HepG2 (cell line): Measurements from ENCODE around the gene RPL18. TPM values are rescaled to one million over a fixed set of nuclear protein-coding genes. Genes with fewer than 3 reads are reported as not detected.
A peak's percentile ranks its signal among the peaks of the same experiment; 100 is the strongest.

Experiments
- ATAC-seq: fragments of 200-7000 bp; cut with Tn5 transposase; 3 replicates; pipeline ENCODE4 v1.9.1; 2020; ENCODE audit warnings: mild to moderate bottlenecking, moderate library complexity
- BruUV-seq: library from RNA; stranded (reverse); fragments of 400-500 nt; replicated peaks from 2 replicates; lab custom pipeline; 2021; lab: Mats Ljungman, UMichigan
- CTCF ChIA-PET: fragments of 300-600 bp; formaldehyde crosslinking; extraction: SDS; loops from one replicate; lab custom pipeline; 2021; ENCODE audit warnings: low total read pairs, inconsistent platforms, low intra/inter-chr PET ratio; lab: Yijun Ruan, JAX
- POLR2A ChIA-PET: fragments of 350-600 bp; sonication (Branson Sonifier 250); formaldehyde crosslinking; loops from one replicate; lab custom pipeline; 2020; ENCODE audit warnings: antibody characterized with exemption, inconsistent platforms; lab: Yijun Ruan, JAX
- DNase-seq: peaks from one replicate; pipeline ENCODE4 v3.0.0-alpha.2; 2015; ENCODE audit warnings: low spot score
- FAIRE-seq: peaks from 3 replicates; lab custom pipeline; 2011; peaks lifted over from hg19 to GRCh38; lab: Jason Lieb, UNC
- H2AFZ ChIP-seq: one replicate; pipeline ENCODE4 v1.6.1; 2011; ENCODE audit warnings: low read length, inconsistent platforms
- H3K27ac ChIP-seq: fragments of 300-600 bp; 3 replicates; pipeline ENCODE4 v1.8.0; 2011; ENCODE audit warnings: mixed run types, mild to moderate bottlenecking, mixed read lengths, low read length, inconsistent platforms; ENCODE audit not compliant: insufficient read depth; ENCODE audit errors: extremely low read length
- H3K27me3 ChIP-seq, 2 experiments: fragments of 200-600 bp in 1 of 2; 2 replicates in 1 of 2; 3 replicates in 1 of 2; pipeline versions ENCODE4 v1.6.0 to v1.8.0; 2011; ENCODE audit warnings: low read length in 2 of 2, mild to moderate bottlenecking in 2 of 2, moderate library complexity in 2 of 2, inconsistent platforms in 1 of 2; ENCODE audit not compliant: insufficient read depth in 2 of 2, control insufficient read depth in 1 of 2
- H3K36me3 ChIP-seq, 2 experiments: fragments of 200-600 bp in 1 of 2; replicated peaks in 1 of 2; 2 replicates in 1 of 2; 3 replicates in 1 of 2; pipeline versions ENCODE4 v1.5.1 to v1.8.0; 2011; ENCODE audit warnings: low read length in 2 of 2, inconsistent platforms in 1 of 2; ENCODE audit not compliant: insufficient read depth in 2 of 2, control insufficient read depth in 1 of 2
- H3K4me1 ChIP-seq: 2 replicates; pipeline ENCODE4 v1.5.1; 2012; ENCODE audit warnings: low read length, inconsistent platforms; ENCODE audit not compliant: insufficient read depth
- H3K4me2 ChIP-seq: 2 replicates; pipeline ENCODE4 v1.6.0; 2011; ENCODE audit warnings: low read depth, low read length, inconsistent platforms
- H3K4me3 ChIP-seq, 3 experiments: fragments of 200-600 bp in 1 of 3; sonication (generic), shearing (Covaris generic) in 1 of 3; replicated peaks in 1 of 3; 2 replicates each; pipeline ENCODE4 v1.5.1; 2011 to 2016; ENCODE audit warnings: low read length in 3 of 3, inconsistent platforms in 2 of 3, low read depth in 2 of 3, mild to moderate bottlenecking in 2 of 3, control low read depth in 1 of 3, mixed read lengths in 1 of 3; ENCODE audit not compliant: insufficient read depth in 1 of 3
- H3K79me2 ChIP-seq: one replicate; pipeline ENCODE4 v1.6.1; 2011; ENCODE audit warnings: low read length, inconsistent platforms; ENCODE audit not compliant: insufficient read depth
- H3K9ac ChIP-seq: 2 replicates; pipeline ENCODE4 v1.6.0; 2011; ENCODE audit warnings: mild to moderate bottlenecking, low read depth, low read length, inconsistent platforms; ENCODE audit not compliant: insufficient read depth
- H3K9me3 ChIP-seq: 2 replicates; pipeline ENCODE4 v1.5.1; 2012; ENCODE audit warnings: mild to moderate bottlenecking, low read length
- H4K20me1 ChIP-seq: 2 replicates; pipeline ENCODE4 v1.6.0; 2011; ENCODE audit warnings: inconsistent platforms, mild to moderate bottlenecking, low read length, moderate library complexity; ENCODE audit not compliant: insufficient read depth
- DNMT3B ChIP-seq: conservative IDR thresholded peaks from 2 replicates; pipeline ENCODE4 v1.6.1; 2016; ENCODE audit warnings: missing biosample characterization, control low read depth
- GABPB1 ChIP-seq: IDR thresholded peaks from 2 replicates; pipeline ENCODE4 v1.6.1; 2016; ENCODE audit warnings: mild to moderate bottlenecking, missing genetic modification reagents, moderate library complexity, missing compliant biosample characterization
- LCORL ChIP-seq, 2 experiments: fragments of 450-650 bp in 1 of 2; sonication (generic) in 1 of 2; formaldehyde crosslinking in 1 of 2; IDR thresholded peaks; 2 replicates each; pipeline versions ENCODE4 v1.5.0 to v1.6.1; 2017 to 2020; ENCODE audit warnings: antibody characterized with exemption in 1 of 2, missing genetic modification reagents in 1 of 2
- NCOA2 ChIP-seq: sonication (generic); formaldehyde crosslinking; IDR thresholded peaks from 2 replicates; pipeline ENCODE4 v1.8.0; 2022; ENCODE audit warnings: inconsistent platforms
- PCBP1 ChIP-seq: fragments of 200-400 bp; formaldehyde crosslinking; IDR thresholded peaks from 2 replicates; pipeline ENCODE4 v1.6.1; 2017; ENCODE audit warnings: mild to moderate bottlenecking, low read depth, low read length, borderline replicate concordance
- PHF20 ChIP-seq: sonication (generic); formaldehyde crosslinking; IDR thresholded peaks from 2 replicates; pipeline ENCODE4 v1.5.0; 2020; ENCODE audit warnings: mild to moderate bottlenecking, missing genetic modification reagents
- PLRG1 ChIP-seq: fragments of 450-650 bp; conservative IDR thresholded peaks from 2 replicates; pipeline ENCODE4 v1.6.1; 2016
- POLR2A ChIP-seq, 2 experiments: IDR thresholded peaks; 2 replicates each; pipeline ENCODE4 v1.6.1; 2011; ENCODE audit warnings: low read depth in 2 of 2, low read length in 2 of 2, mild to moderate bottlenecking in 1 of 2, moderate library complexity in 1 of 2; ENCODE audit not compliant: insufficient read depth in 1 of 2
- SALL1 ChIP-seq: sonication (generic); formaldehyde crosslinking; IDR thresholded peaks from 2 replicates; pipeline ENCODE4 v1.8.0; 2022; ENCODE audit warnings: mild to moderate bottlenecking, missing genetic modification reagents
- TAF15 ChIP-seq: fragments of 200-400 bp; formaldehyde crosslinking; IDR thresholded peaks from one replicate; pipeline ENCODE4 v1.6.1; 2018; ENCODE audit warnings: mild to moderate bottlenecking, low read depth, low read length; ENCODE audit not compliant: poor library complexity, severe bottlenecking
- XBP1 ChIP-seq: sonication (generic); formaldehyde crosslinking; IDR thresholded peaks from 2 replicates; pipeline ENCODE4 v1.5.0; 2020; ENCODE audit warnings: missing genetic modification reagents
- ZFP36 ChIP-seq: fragments of 150-350 bp; IDR thresholded peaks from 2 replicates; pipeline ENCODE4 v1.6.1; 2018; ENCODE audit warnings: borderline replicate concordance, low read length, low read depth; ENCODE audit not compliant: partially characterized antibody
- ZFP36L1 ChIP-seq: sonication (generic); formaldehyde crosslinking; IDR thresholded peaks from 2 replicates; pipeline ENCODE4 v1.8.0; 2022; ENCODE audit warnings: mild to moderate bottlenecking, missing genetic modification reagents, moderate library complexity
- ZFP82 ChIP-seq: sonication (generic); formaldehyde crosslinking; IDR thresholded peaks from 2 replicates; pipeline ENCODE4 v1.5.1; 2020; ENCODE audit warnings: mild to moderate bottlenecking, missing genetic modification reagents, borderline replicate concordance
- ZNF280B ChIP-seq: sonication (generic); formaldehyde crosslinking; IDR thresholded peaks from 2 replicates; pipeline ENCODE4 v1.5.0; 2020; ENCODE audit warnings: missing genetic modification reagents, mild to moderate bottlenecking, borderline replicate concordance
- ZNF576 ChIP-seq: sonication (generic); formaldehyde crosslinking; IDR thresholded peaks from 2 replicates; pipeline ENCODE4 v1.4.0; 2020; ENCODE audit warnings: mild to moderate bottlenecking, missing genetic modification reagents
- ZNF598 ChIP-seq: sonication (generic); formaldehyde crosslinking; IDR thresholded peaks from 2 replicates; pipeline ENCODE4 v1.5.1; 2020; ENCODE audit warnings: mild to moderate bottlenecking, missing genetic modification reagents, borderline replicate concordance
- ZNF792 ChIP-seq: IDR thresholded peaks from 2 replicates; pipeline ENCODE4 v1.6.1; 2016
- WGBS: methylation state at CpG from one replicate; pipeline ENCODE4 v1.1.6; 2017; ENCODE audit warnings: low lambda C conversion rate; 5-methylcytosine and 5-hydroxymethylcytosine counted together
- in situ Hi-C: cut with HindIII; loops from 2 replicates; pipeline ENCODE4 v1.10.0; 2017; ENCODE audit warnings: low pct_unique_long_range_greater_than_20kb; ENCODE audit not compliant: extremely low pct_ligation_motif_present
- intact Hi-C: fragments of 100-400 bp; cut with micrococcal nuclease; formaldehyde crosslinking; loops from one replicate; pipeline ENCODE4 v1.10.0; 2022; ENCODE audit not compliant: unreplicated experiment
- polyA plus RNA-seq, 8 experiments: library from polyadenylated mRNA; depleted of rRNA in 3 of 8; stranded (reverse) in 7 of 8; unstranded in 1 of 8; fragments of >200 nt; fragmentation: Illumina TruSeq in 4 of 8; extraction: Trizol in 4 of 8; gene quantifications; 2 replicates each; pipeline versions ENCODE4 v1.2.1 to v1.2.3, GENCODE V29; 2011 to 2016; ENCODE audit warnings: low read depth in 4 of 8, missing spikeins in 1 of 8, mixed read lengths in 1 of 8; ENCODE audit not compliant: insufficient read depth in 1 of 8
- total RNA-seq, 5 experiments: library from RNA; depleted of rRNA; stranded (reverse); fragments of >200 nt; fragmentation: Illumina TruSeq; extraction: Trizol; gene quantifications; 2 replicates each; pipeline ENCODE4 v1.2.3, GENCODE V29; 2016; ENCODE audit warnings: low read depth in 1 of 5
- TF ChIP-seq, protein P1 (sequence below): sonication (generic); formaldehyde crosslinking; IDR thresholded peaks from 2 replicates; pipeline ENCODE4 v1.5.1; 2020; ENCODE audit warnings: mild to moderate bottlenecking, missing genetic modification reagents, borderline replicate concordance

Gene RPL18
- total and polyA plus RNA-seq, 2 of the 13 experiments (the other 11 are each of a cell fraction or from before 2014, with no cell fraction given) = 1,485 to 1,639 TPM

DNA sequence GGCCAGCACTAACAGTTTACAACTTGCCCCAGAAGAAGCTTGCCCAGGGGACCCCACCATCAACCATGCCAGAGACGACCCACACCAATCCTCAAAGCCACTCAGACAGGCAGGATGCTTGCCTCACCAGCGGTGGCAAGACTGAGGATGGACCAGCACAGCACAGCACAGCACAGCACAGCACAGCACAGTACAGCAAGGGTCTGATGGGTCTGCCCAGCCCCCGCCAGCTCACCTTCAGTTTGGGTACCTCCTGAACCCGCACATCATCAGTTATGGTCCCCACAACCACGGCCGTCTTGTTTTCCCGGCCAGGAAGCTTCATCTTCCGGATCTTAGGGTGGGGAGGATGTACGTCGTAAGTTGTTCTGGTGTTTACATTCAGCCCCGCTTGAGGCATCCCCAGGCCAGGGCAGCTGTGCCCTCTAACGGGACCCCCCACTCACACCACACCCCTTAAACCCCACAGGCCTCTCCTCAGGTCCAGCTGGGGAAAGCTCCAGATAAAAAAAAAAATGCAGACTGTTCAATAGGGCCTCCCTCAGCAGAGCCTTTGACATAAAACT is 2.4 kb downstream of the RPL18 start:
- Histone ChIP-seq H3K36me3 (peaks cover 15 to 28% of the 10 kb centered on the region in 2 experiments), H3K27me3 (no peaks in the 10 kb centered on the region; a peak in 1 of 5 replicates), H3K4me2 (peak overlapping the region; percentile 89), H3K27ac (no peak overlapping the region), H3K9me3 (no peaks in the 10 kb centered on the region), H2AFZ (no peak overlapping the region), H3K4me3 (peak overlapping the region in 1 of 3 experiments; percentile 89; a peak in 1 of 6 replicates), H3K79me2 (peaks cover 33% of the 10 kb centered on the region), H3K9ac (no peak overlapping the region; the same call in 1 of the 2 replicates), H4K20me1 (peaks cover 38% of the 10 kb centered on the region), H3K4me1 (peaks cover 44% of the 10 kb centered on the region)
- ChIA-PET CTCF (no interaction called here), POLR2A (interaction anchor here (1.4 kb wide), 1 partner anchor 8 kb away, joined by 5 read pairs; no protein-coding TSS in a partner anchor)
- 96% methylated on average over 10 of the region's 12 CpGs for WGBS
- intact Hi-C loops (no loop called here), in situ Hi-C loops (no loop called here)
- no peak for FAIRE-seq
- DNase-seq = no peak
- BruUV-seq = no TSS peak
- ATAC-seq = no peak
- no peak for TF ChIP-seq GABPB1 (CRISPR knock-in tag)
- no peak for TF ChIP-seq SALL1
- TF ChIP-seq PLRG1 = no peak
- TF ChIP-seq PCBP1 = no peak
- TF ChIP-seq DNMT3B = no peak
- no peak for TF ChIP-seq ZFP36L1 (CRISPR knock-in tag)
- no peak for TF ChIP-seq XBP1
- TF ChIP-seq ZFP82 (CRISPR knock-in tag) = no peak
- no peak for TF ChIP-seq NCOA2
- TF ChIP-seq, protein P1, sequence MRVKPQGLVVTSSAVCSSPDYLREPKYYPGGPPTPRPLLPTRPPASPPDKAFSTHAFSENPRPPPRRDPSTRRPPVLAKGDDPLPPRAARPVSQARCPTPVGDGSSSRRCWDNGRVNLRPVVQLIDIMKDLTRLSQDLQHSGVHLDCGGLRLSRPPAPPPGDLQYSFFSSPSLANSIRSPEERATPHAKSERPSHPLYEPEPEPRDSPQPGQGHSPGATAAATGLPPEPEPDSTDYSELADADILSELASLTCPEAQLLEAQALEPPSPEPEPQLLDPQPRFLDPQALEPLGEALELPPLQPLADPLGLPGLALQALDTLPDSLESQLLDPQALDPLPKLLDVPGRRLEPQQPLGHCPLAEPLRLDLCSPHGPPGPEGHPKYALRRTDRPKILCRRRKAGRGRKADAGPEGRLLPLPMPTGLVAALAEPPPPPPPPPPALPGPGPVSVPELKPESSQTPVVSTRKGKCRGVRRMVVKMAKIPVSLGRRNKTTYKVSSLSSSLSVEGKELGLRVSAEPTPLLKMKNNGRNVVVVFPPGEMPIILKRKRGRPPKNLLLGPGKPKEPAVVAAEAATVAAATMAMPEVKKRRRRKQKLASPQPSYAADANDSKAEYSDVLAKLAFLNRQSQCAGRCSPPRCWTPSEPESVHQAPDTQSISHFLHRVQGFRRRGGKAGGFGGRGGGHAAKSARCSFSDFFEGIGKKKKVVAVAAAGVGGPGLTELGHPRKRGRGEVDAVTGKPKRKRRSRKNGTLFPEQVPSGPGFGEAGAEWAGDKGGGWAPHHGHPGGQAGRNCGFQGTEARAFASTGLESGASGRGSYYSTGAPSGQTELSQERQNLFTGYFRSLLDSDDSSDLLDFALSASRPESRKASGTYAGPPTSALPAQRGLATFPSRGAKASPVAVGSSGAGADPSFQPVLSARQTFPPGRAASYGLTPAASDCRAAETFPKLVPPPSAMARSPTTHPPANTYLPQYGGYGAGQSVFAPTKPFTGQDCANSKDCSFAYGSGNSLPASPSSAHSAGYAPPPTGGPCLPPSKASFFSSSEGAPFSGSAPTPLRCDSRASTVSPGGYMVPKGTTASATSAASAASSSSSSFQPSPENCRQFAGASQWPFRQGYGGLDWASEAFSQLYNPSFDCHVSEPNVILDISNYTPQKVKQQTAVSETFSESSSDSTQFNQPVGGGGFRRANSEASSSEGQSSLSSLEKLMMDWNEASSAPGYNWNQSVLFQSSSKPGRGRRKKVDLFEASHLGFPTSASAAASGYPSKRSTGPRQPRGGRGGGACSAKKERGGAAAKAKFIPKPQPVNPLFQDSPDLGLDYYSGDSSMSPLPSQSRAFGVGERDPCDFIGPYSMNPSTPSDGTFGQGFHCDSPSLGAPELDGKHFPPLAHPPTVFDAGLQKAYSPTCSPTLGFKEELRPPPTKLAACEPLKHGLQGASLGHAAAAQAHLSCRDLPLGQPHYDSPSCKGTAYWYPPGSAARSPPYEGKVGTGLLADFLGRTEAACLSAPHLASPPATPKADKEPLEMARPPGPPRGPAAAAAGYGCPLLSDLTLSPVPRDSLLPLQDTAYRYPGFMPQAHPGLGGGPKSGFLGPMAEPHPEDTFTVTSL (CRISPR knock-in tag) = no peak
- TF ChIP-seq ZFP36 = no peak
- TF ChIP-seq POLR2A (IDR thresholded peaks at IDR 0.05; ENCODE audit: insufficient read depth in 1 of 2, low read depth in 2 of 2, low read length in 2 of 2) = 0 out of 4 replicates have a peak, but pooled peaks of 1 of the 2 experiments have one; percentile 31
- TF ChIP-seq ZNF598 (CRISPR knock-in tag) = no peak
- no peak for TF ChIP-seq ZNF576 (CRISPR knock-in tag)
- TF ChIP-seq LCORL (IDR thresholded peaks at IDR 0.05) = no peak
- no peak for TF ChIP-seq LCORL (CRISPR knock-in tag; IDR thresholded peaks at IDR 0.05)
- TF ChIP-seq PHF20 (CRISPR knock-in tag) = no peak
- no peak for TF ChIP-seq TAF15
- no peak for TF ChIP-seq ZNF280B (CRISPR knock-in tag)
- no peak for TF ChIP-seq ZNF792
